ENCODE results near the gene MAFG. TPM values are rescaled to one million over a fixed set of nuclear protein-coding genes. Genes with fewer than 3 reads are reported as not detected.
A peak's percentile ranks its signal among the peaks of the same experiment; 100 is the strongest.

The MAFG gene
- total RNA-seq, 2 experiments from 2014 or later, result 10.8 to 13.3 TPM

DNA sequence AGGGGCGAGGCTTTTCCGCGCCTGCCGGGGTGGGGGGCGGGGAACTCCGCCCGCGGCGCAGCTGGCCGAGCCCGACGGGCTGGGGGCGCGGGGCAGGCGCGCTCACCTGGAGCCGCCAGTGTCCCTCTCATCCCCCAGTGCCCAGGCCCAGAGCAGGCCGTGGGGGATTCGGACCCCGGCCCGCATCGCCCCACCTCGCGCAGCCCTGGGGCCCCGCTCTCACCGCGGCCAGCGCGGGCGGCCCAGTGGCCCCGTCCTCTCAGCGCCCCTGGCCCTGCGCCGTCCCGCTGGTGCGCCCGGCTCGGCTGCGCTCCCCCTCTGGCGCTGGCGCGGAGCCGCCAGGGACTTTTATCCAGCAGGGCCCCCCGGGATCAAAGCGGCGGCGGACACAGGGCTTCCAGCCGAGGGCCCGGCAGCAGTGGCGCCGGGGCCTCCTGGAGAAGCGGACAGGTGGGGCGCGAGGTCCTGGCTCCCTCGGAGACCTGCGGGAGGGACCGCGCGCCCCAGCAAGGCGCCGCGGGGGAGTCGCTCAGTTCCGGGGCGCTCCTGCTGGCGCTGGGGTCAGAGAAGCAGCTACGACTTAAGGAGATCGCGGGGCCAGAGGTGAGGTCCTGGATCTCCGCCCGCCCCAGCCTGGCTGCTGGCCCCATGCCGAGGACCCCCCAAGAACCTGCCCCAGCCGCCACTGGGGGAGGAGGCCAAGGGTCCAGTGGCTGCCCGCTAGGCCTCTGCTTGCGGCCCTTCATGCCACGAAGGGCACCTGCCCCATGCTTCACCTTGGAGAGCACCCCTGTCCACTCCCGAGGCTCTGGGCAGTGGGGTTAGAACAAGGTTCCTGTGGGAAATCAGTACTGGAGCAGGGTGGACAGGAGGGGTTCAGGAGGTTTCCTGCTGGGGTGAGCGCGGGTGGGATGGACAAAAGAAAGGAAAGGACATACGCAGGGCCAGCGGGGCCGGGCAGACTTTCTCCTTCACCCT lies 34.3 kb upstream of the MAFG start:
- Mint-ChIP-seq H3K9me3 (no peaks in the 10 kb centered on the region), H3K27ac (no peak overlapping the region), H3K4me3 (peak overlapping the region; percentile 69), H3K4me1 (ENCODE audit: low read depth) (no peaks in the 10 kb centered on the region), H3K36me3 (ENCODE audit: low read depth) (no peaks in the 10 kb centered on the region), H3K27me3 (peaks cover 14% of the 10 kb centered on the region)
- Histone ChIP-seq H3K4me3 (ENCODE audit: low read length) (no peak overlapping the region), H3K9me3 (ENCODE audit: control insufficient read depth in 1 of 2, insufficient read depth in 1 of 2, low read length in 2 of 2) (peaks cover 0 to 8% of the 10 kb centered on the region in 2 experiments), H3K36me3 (ENCODE audit: insufficient read depth, low read length) (no peaks in the 10 kb centered on the region), H3K4me1 (ENCODE audit: insufficient read depth, low read length) (peaks cover 25% of the 10 kb centered on the region), H3K27ac (ENCODE audit: low read depth in 1 of 2, low read length in 2 of 2) (no peak overlapping the region), H3K27me3 (ENCODE audit: control insufficient read depth in 1 of 2, insufficient read depth in 2 of 2, low read length in 2 of 2) (peaks cover 26 to 31% of the 10 kb centered on the region in 2 experiments)
- POLR2A ChIA-PET, result interaction anchor here (0.6 to 2.8 kb wide), 3 partner anchors 59 to 75 kb away, joined by 3 to 51 read pairs (median 4); partner anchors contain the start of genes CENPX, DCXR and LRRC45
- ATAC-seq (ENCODE audit: poor library complexity), result no peak
- peak in 1 of 14 experiments; percentile 34 for DNase-seq
- CTCF ChIA-PET, result no interaction called here
- intact Hi-C loops (cut with DNase I, micrococcal nuclease), result loop anchor here in 1 of 2 experiments (2.0 to 10.0 kb wide), 2 partner anchors 15 to 163 kb away; partner anchors contain the start of gene ASPSCR1
- TF ChIP-seq, protein P1, sequence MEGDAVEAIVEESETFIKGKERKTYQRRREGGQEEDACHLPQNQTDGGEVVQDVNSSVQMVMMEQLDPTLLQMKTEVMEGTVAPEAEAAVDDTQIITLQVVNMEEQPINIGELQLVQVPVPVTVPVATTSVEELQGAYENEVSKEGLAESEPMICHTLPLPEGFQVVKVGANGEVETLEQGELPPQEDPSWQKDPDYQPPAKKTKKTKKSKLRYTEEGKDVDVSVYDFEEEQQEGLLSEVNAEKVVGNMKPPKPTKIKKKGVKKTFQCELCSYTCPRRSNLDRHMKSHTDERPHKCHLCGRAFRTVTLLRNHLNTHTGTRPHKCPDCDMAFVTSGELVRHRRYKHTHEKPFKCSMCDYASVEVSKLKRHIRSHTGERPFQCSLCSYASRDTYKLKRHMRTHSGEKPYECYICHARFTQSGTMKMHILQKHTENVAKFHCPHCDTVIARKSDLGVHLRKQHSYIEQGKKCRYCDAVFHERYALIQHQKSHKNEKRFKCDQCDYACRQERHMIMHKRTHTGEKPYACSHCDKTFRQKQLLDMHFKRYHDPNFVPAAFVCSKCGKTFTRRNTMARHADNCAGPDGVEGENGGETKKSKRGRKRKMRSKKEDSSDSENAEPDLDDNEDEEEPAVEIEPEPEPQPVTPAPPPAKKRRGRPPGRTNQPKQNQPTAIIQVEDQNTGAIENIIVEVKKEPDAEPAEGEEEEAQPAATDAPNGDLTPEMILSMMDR (IDR thresholded peaks at IDR 0.05), result no peak

GRCh38 chr17:81961087-81961511 lies 33.6 kb upstream of the MAFG start, which contains the start of gene NOTUM:
TSS of gene NOTUM (minus strand) at chr17:81961187. CDS start at chr17:81960909, 278 bp downstream.
- POLR2A ChIA-PET, result interaction anchor here (0.6 to 2.8 kb wide), 3 partner anchors 16 to 76 kb away, joined by 3 to 51 read pairs (median 10); partner anchors contain the start of genes ASPSCR1, CENPX, DCXR and LRRC45
- H3K27ac ChIP-seq (ENCODE audit: low read depth in 1 of 2, low read length in 2 of 2), result no peak within 1 kb of the TSS
- peak; percentile 15 for ATAC-seq (ENCODE audit: poor library complexity)
- H3K4me1 ChIP-seq (ENCODE audit: insufficient read depth, low read length), result peaks cover 21% of the 10 kb centered on the region
- intact Hi-C loops (cut with DNase I, micrococcal nuclease), result loop anchor here in 1 of 2 experiments (2.0 to 10.0 kb wide), 2 partner anchors 16 to 164 kb away; partner anchors contain the start of gene ASPSCR1
- TF ChIP-seq, protein P1 (IDR thresholded peaks at IDR 0.05), result no peak
- H3K4me3 Mint-ChIP-seq, result no peak within 1 kb of the TSS
- H3K9me3 ChIP-seq (ENCODE audit: control insufficient read depth in 1 of 2, insufficient read depth in 1 of 2, low read length in 2 of 2), result peaks cover 0 to 8% of the 10 kb centered on the region in 2 experiments
- peak within 1 kb of the TSS; percentile 16 for H3K4me3 ChIP-seq (ENCODE audit: low read length)
- no peaks in the 10 kb centered on the region for H3K36me3 ChIP-seq (ENCODE audit: insufficient read depth, low read length)
- H3K27me3 ChIP-seq (ENCODE audit: control insufficient read depth in 1 of 2, insufficient read depth in 2 of 2, low read length in 2 of 2), result peaks cover 26 to 31% of the 10 kb centered on the region in 2 experiments
- H3K9me3 Mint-ChIP-seq, result no peaks in the 10 kb centered on the region
- no peaks in the 10 kb centered on the region for H3K36me3 Mint-ChIP-seq (ENCODE audit: low read depth)
- H3K27ac Mint-ChIP-seq, result no peak within 1 kb of the TSS
- peaks cover 14% of the 10 kb centered on the region for H3K27me3 Mint-ChIP-seq
- H3K4me1 Mint-ChIP-seq (ENCODE audit: low read depth), result no peaks in the 10 kb centered on the region
- CTCF ChIA-PET, result interaction anchor here (0.8 to 2.3 kb wide), 2 partner anchors 60 to 69 kb away, joined by 3 to 174 read pairs; partner anchors contain the start of genes CENPX and LRRC45
- peak in 4 of 14 experiments; percentile 17 to 64 (median 46) for DNase-seq

Data from CD4-positive, alpha-beta T cell (primary cell).